Right lobe of liver (tissue), 6 donors: ENCODE results near the gene CTSF. TPM values are rescaled to one million over a fixed set of nuclear protein-coding genes. Genes with fewer than 3 reads are reported as not detected.

Experiments used
- ATAC-seq, 4 donors: fragments of 200-7000 bp; cut with Tn5 transposase; one replicate each; pipeline ENCODE4 v1.9.1; 2020; ENCODE audit warnings: mild to moderate bottlenecking in 4 of 4, moderate library complexity in 4 of 4
- DNase-seq, 3 donors: peaks; one replicate each; pipeline ENCODE4 v3.0.0-alpha.2; 2020
- H3K27ac ChIP-seq, 3 donors: fragments of 200-600 bp; one replicate each; pipeline ENCODE4 v1.8.0; 2022
- H3K27me3 ChIP-seq, 2 donors: fragments of 200-600 bp; one replicate each; pipeline ENCODE4 v1.8.0; 2022
- H3K36me3 ChIP-seq, 4 donors: fragments of 200-600 bp; sonication (generic) in 1 of 4; one replicate each; pipeline versions ENCODE4 v1.5.1 to v1.8.0; 2017 to 2022; ENCODE audit warnings: control low read depth in 1 of 4
- H3K4me1 ChIP-seq, 4 donors: fragments of 200-600 bp; sonication (generic) in 1 of 4; one replicate each; pipeline versions ENCODE4 v1.5.1 to v1.8.0; 2017 to 2022; ENCODE audit warnings: control low read depth in 1 of 4
- H3K4me3 ChIP-seq, 3 donors: fragments of 200-600 bp; one replicate each; pipeline ENCODE4 v1.8.0; 2022
- H3K9me3 ChIP-seq, 4 donors: fragments of 200-600 bp; sonication (generic) in 1 of 4; one replicate each; pipeline versions ENCODE4 v1.5.1 to v1.8.0; 2017 to 2022; ENCODE audit warnings: control low read depth in 1 of 4
- POLR2A ChIP-seq: fragments of 450-650 bp; IDR thresholded peaks from one replicate; pipeline ENCODE4 v1.6.1; 2017; ENCODE audit warnings: antibody characterized with exemption, mild to moderate bottlenecking
- WGBS: methylation state at CpG from one replicate; pipeline ENCODE4 v1.1.6; 2018; ENCODE audit warnings: low coverage, low lambda C conversion rate; ENCODE audit not compliant: insufficient coverage; ENCODE audit errors: missing lambda C conversion rate; 5-methylcytosine and 5-hydroxymethylcytosine counted together
- intact Hi-C, 2 donors: fragments of 100-400 bp; cut with DNase I; formaldehyde crosslinking; loops; one replicate each; pipeline versions ENCODE4 v1.11.2 to v1.14.1; 2022
- total RNA-seq, 6 experiments: library from RNA; depleted of rRNA in 2 of 6; stranded (reverse); fragments of >200 nt in 2 of 6; fragmentation: NEBNext Ultra II Directional in 3 of 6; extraction: Animal tissue kit (Norgen Biotek cat#: 25700) in 3 of 6; gene quantifications; one replicate each; pipeline versions ENCODE4 v1.1.0 to v1.2.4, GENCODE V29; 2016 to 2023
- TF ChIP-seq, protein P1 (sequence below), 4 donors: fragments of 200-600 bp in 3 of 4; fragments of 450-650 bp in 1 of 4; IDR thresholded peaks; one replicate each; pipeline versions ENCODE4 v1.5.1 to v1.8.0; 2016 to 2022; ENCODE audit warnings: antibody characterized with exemption in 4 of 4, mild to moderate bottlenecking in 2 of 4
- donor health status: DM: no; HTN: yes; CAD: no.
- donor health status: DM: no; HTN: no; CAD: no.
- donor health status: DM: no; HTN: no; CAD: no.
- donor health status: DM: no; HTN: yes; CAD: no.
- donor health status: DM: no; HTN: yes; CAD: no.

CTSF gene
- total RNA-seq, 6 experiments from 2014 or later = 35.3 to 54.4 (median 44.7) TPM

DNA sequence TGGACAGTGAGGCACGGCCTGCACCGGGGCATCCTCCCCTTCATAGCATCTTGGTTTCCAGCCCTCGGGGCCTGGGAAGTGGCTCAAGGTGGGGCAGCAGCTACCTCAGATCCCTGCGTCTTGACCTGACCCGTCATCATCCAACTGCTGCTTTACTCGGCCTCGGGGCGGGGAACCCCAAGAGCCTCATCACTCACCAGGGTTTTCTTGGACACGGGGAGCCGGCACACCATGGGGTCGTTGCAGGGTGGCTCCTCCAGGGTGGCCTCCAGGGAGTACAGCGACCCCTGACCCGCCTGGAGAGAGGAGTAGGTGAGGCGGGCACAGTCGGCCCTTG is 651 bp downstream of the CTSF start:
- no peak for ATAC-seq
- Histone ChIP-seq H3K27ac (no peak overlapping the region), H3K27me3 (no peaks in the 10 kb centered on the region), H3K4me3 (peak overlapping the region; percentile 65 to 70 (median 68)), H3K9me3 (no peaks in the 10 kb centered on the region), H3K4me1 (peaks cover 0 to 5% (median 0%) of the 10 kb centered on the region in 4 donors), H3K36me3 (no peaks in the 10 kb centered on the region)
- DNase-seq = no peak
- intact Hi-C loops = no loop called here
- WGBS = no CpG with 5 or more reads among the region's 15 CpGs
- TF ChIP-seq, protein P1, sequence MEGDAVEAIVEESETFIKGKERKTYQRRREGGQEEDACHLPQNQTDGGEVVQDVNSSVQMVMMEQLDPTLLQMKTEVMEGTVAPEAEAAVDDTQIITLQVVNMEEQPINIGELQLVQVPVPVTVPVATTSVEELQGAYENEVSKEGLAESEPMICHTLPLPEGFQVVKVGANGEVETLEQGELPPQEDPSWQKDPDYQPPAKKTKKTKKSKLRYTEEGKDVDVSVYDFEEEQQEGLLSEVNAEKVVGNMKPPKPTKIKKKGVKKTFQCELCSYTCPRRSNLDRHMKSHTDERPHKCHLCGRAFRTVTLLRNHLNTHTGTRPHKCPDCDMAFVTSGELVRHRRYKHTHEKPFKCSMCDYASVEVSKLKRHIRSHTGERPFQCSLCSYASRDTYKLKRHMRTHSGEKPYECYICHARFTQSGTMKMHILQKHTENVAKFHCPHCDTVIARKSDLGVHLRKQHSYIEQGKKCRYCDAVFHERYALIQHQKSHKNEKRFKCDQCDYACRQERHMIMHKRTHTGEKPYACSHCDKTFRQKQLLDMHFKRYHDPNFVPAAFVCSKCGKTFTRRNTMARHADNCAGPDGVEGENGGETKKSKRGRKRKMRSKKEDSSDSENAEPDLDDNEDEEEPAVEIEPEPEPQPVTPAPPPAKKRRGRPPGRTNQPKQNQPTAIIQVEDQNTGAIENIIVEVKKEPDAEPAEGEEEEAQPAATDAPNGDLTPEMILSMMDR (IDR thresholded peaks at IDR 0.05) = no peak
- no peak for TF ChIP-seq POLR2A

DNA sequence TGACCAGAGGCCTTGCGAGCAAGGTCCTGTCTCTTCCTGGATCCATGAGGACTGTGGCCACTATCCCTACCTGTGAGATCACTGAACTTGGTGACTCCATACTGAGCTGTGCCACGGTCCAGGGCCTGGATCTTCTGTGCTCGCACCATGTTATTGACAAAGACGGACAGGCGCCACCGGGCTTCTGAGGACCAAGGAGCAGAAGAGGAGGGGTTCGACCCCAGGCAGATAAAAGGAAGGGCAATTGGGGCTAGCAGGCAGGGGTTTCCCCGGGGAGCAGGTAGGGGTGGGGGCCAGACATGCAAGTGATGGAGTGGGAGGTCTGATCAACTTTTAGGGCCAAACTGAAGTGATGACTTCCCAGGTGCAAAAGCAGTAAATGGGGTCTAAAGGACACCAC is 2.2 kb downstream of the CTSF start:
- no peaks in the 10 kb centered on the region for H3K9me3 ChIP-seq
- no peak overlapping the region for H3K27ac ChIP-seq
- intact Hi-C loops = no loop called here
- 91% methylated on average over 6 of the region's 8 CpGs for WGBS
- H3K27me3 ChIP-seq = no peaks in the 10 kb centered on the region
- DNase-seq (no peak), ATAC-seq (no peak)
- peaks cover 0 to 5% (median 0%) of the 10 kb centered on the region in 4 donors for H3K4me1 ChIP-seq
- H3K4me3 ChIP-seq = no peak overlapping the region
- no peaks in the 10 kb centered on the region for H3K36me3 ChIP-seq
- TF ChIP-seq, protein P1 (IDR thresholded peaks at IDR 0.05) = no peak
- TF ChIP-seq POLR2A = no peak

DNA sequence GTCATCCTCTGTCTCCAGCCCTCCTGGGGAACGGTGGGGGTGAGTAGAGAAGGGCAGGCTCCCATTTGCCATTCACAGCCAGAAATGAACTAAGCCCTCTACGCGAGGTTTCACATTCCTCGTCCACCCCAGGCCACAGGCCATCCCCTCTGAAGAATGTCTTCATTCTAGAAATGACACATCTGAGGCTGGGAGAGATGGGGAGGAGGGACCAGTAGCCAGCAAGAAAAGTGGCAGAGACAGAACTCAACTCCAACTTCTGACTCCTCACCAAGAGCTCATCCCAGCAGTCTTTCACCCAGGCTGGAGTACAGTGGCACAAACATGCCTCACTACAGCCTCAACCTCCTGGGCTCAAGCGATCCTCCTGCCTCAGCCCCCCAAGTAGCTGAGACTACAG is 3.4 kb downstream of the CTSF start:
- ATAC-seq (no peak), DNase-seq (no peak)
- Histone ChIP-seq H3K9me3 (no peaks in the 10 kb centered on the region), H3K27me3 (no peaks in the 10 kb centered on the region), H3K4me1 (peaks cover 0 to 5% (median 0%) of the 10 kb centered on the region in 4 donors), H3K36me3 (no peaks in the 10 kb centered on the region), H3K4me3 (no peak overlapping the region), H3K27ac (no peak overlapping the region)
- no peak for TF ChIP-seq POLR2A
- TF ChIP-seq, protein P1 (IDR thresholded peaks at IDR 0.05) = no peak
- intact Hi-C loops = no loop called here
- no CpG with 5 or more reads among the region's 5 CpGs for WGBS

DNA sequence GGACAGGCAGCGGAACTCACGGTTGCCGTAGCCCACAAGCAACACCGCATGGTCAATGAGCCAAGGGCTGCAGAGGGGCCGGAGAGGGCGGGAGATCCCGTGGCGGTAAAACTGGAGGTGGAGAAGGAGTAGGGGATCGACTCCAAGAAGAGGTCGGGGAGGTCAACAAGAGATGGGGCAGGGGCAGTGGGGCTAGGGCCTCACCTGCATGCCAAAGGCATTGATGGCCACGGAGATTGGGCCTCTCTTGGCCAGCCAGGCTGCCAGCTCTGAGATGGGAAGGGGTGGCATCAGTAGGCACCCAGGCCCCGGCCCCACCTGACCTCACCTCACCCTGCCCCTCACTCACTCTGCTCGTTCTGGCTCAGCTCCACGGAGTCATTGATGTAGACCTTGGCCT is 3.9 kb downstream of the CTSF start:
- no peak for TF ChIP-seq POLR2A
- TF ChIP-seq, protein P1 (IDR thresholded peaks at IDR 0.05) = no peak
- 79% methylated on average over 6 of the region's 14 CpGs for whole genome bisulfite sequencing
- Histone ChIP-seq H3K9me3 (no peaks in the 10 kb centered on the region), H3K4me3 (no peak overlapping the region), H3K4me1 (peaks cover 0 to 5% (median 0%) of the 10 kb centered on the region in 4 donors), H3K27me3 (no peaks in the 10 kb centered on the region), H3K27ac (no peak overlapping the region), H3K36me3 (no peaks in the 10 kb centered on the region)
- intact Hi-C loops = no loop called here
- DNase-seq = no peak
- no peak for ATAC-seq

DNA sequence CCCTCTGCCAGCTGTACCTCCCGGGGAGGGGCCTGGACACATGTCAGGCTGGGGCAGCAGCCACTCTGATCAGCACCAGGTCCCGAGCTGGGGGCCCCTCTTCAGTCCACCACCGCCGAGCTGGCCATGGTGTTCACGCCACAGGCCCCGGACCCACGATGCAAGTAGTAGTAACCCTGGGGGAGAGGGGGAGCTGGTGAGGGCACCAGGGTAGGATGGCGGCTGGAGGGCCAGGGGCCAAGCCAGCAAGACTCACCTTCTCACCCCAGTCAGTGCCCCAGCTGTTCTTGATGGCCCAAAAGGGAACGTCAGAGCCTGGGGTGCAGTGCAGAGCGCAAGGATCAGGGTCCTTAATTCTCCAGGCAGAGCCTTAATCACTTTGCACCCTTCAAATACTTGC is 4.6 kb downstream of the CTSF start:
- intact Hi-C loops = no loop called here
- H3K4me1 ChIP-seq = peaks cover 0 to 9% (median 0%) of the 10 kb centered on the region in 4 donors

More for the DNA sequence above, 4.6 kb downstream of the CTSF start:
- DNase-seq (no peak), ATAC-seq (no peak)
- Histone ChIP-seq H3K27ac (no peak overlapping the region), H3K4me3 (no peak overlapping the region), H3K36me3 (no peaks in the 10 kb centered on the region), H3K27me3 (no peaks in the 10 kb centered on the region), H3K9me3 (no peaks in the 10 kb centered on the region)
- TF ChIP-seq POLR2A = no peak
- TF ChIP-seq, protein P1 (IDR thresholded peaks at IDR 0.05) = no peak
- 63% methylated on average over 3 of the region's 10 CpGs for WGBS
